Measurements from ENCODE around the gene RBFOX1.

Gene RBFOX1

GRCh38 chr16:7605812-7606211 lies 273.2 kb downstream of the RBFOX1 start:
- no peak for DNase-seq (ENCODE audit: low spot score)

- DNase-seq (ENCODE audit: low spot score) = no peak
These were observed 280.0 kb downstream of the RBFOX1 start for GRCh38 chr16:7612671-7613070.

GRCh38 chr16:7613518-7613917 lies 280.9 kb downstream of the RBFOX1 start:
- no peak for DNase-seq (ENCODE audit: low spot score)

GRCh38 chr16:7614021-7614795 lies 281.6 kb downstream of the RBFOX1 start:
- no peak for DNase-seq (ENCODE audit: low spot score)

- DNase-seq (ENCODE audit: low spot score) = no peak
These were observed 282.9 kb downstream of the RBFOX1 start for GRCh38 chr16:7615565-7615964.

- DNase-seq (ENCODE audit: low spot score) = no peak
These were observed 292.5 kb downstream of the RBFOX1 start for GRCh38 chr16:7624871-7625766.

GRCh38 chr16:7628981-7629380 lies 296.3 kb downstream of the RBFOX1 start:
- no peak for DNase-seq (ENCODE audit: low spot score)

GRCh38 chr16:7629571-7629970 lies 296.9 kb downstream of the RBFOX1 start:
- no peak for DNase-seq (ENCODE audit: low spot score)

GRCh38 chr16:7637446-7637845 lies 304.8 kb downstream of the RBFOX1 start:
- DNase-seq (ENCODE audit: low spot score) = no peak

GRCh38 chr16:7638306-7638705 lies 305.7 kb downstream of the RBFOX1 start:
- DNase-seq (ENCODE audit: low spot score) = no peak

GRCh38 chr16:7640334-7640733 lies 307.7 kb downstream of the RBFOX1 start:
- no peak for DNase-seq (ENCODE audit: low spot score)

- DNase-seq (ENCODE audit: low spot score) = no peak
These were observed 311.5 kb downstream of the RBFOX1 start for GRCh38 chr16:7644176-7644575.

GRCh38 chr16:7644811-7645210 lies 312.2 kb downstream of the RBFOX1 start:
- DNase-seq (ENCODE audit: low spot score) = no peak

- DNase-seq (ENCODE audit: low spot score) = no peak
These were observed 314.3 kb downstream of the RBFOX1 start for GRCh38 chr16:7646821-7647500.

GRCh38 chr16:7650431-7650830 lies 317.8 kb downstream of the RBFOX1 start:
- no peak for DNase-seq (ENCODE audit: low spot score)

GRCh38 chr16:7651803-7652570 lies 319.3 kb downstream of the RBFOX1 start:
- no peak for DNase-seq (ENCODE audit: low spot score)

GRCh38 chr16:7653746-7654461 lies 321.3 kb downstream of the RBFOX1 start:
- no peak for DNase-seq (ENCODE audit: low spot score)

- no peak for DNase-seq (ENCODE audit: low spot score)
These were observed 343.0 kb downstream of the RBFOX1 start for GRCh38 chr16:7675628-7676027.

- DNase-seq (ENCODE audit: low spot score) = no peak
These were observed 347.7 kb downstream of the RBFOX1 start for GRCh38 chr16:7680296-7680695.

- DNase-seq (ENCODE audit: low spot score) = no peak
These were observed 356.2 kb downstream of the RBFOX1 start for GRCh38 chr16:7688811-7689210.

- no peak for DNase-seq (ENCODE audit: low spot score)
These were observed 356.6 kb downstream of the RBFOX1 start for GRCh38 chr16:7689234-7689633.
